Measurements from ENCODE around the gene TMEM151B.
A peak's percentile ranks its signal among the peaks of the same experiment; 100 is the strongest.

Gene TMEM151B

GRCh38 chr6:44233567-44234100, 36.6 kb upstream of the TMEM151B start:
- DNase-seq, result peak; percentile 36

- no peak for DNase-seq
These were observed 35.9 kb upstream of the TMEM151B start for GRCh38 chr6:44234101-44235025.

- DNase-seq, result no peak
These were observed 35.0 kb upstream of the TMEM151B start for GRCh38 chr6:44235269-44235668.

- DNase-seq, result no peak
These were observed 34.2 kb upstream of the TMEM151B start for GRCh38 chr6:44235891-44236516.

GRCh38 chr6:44237021-44237812, 33.0 kb upstream of the TMEM151B start:
- DNase-seq, result peak; percentile 61

- peak; percentile 19 for DNase-seq
These were observed 32.3 kb upstream of the TMEM151B start for GRCh38 chr6:44237813-44238433.

DNA sequence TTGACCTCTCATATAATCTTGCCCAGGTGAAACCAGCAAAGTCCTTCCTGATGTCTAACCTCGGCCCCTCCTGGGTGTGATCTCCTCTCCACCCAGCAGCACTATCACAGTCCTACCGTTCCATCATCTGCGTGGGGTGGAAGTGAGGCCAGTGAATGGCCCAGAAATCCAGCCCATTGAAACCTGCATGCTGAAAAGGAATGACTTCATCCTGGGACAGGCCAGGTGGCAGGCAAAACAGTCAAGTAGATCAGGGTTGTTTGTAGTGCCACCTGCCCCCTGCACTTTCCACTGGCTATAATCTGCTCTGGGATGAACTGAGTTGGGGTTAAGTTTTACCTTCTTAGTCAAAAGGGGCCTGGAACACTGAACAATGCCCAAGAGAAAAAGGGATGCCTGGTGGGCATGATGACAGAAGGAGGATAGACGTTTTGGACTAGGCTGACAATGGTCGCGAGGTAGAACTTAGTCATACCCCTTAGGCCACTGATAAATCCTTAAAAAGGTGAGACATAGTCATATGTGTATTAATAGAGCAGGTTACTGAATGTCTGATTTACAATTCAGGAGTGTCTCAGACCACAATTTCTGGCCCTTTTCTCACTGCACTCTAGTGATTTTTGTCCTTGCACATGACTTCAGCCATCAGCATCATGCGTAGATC, 31.4 kb upstream of the TMEM151B start:
- no peak for DNase-seq

- no peak for DNase-seq
These were observed 26.9 kb upstream of the TMEM151B start for GRCh38 chr6:44243345-44243744.

DNA sequence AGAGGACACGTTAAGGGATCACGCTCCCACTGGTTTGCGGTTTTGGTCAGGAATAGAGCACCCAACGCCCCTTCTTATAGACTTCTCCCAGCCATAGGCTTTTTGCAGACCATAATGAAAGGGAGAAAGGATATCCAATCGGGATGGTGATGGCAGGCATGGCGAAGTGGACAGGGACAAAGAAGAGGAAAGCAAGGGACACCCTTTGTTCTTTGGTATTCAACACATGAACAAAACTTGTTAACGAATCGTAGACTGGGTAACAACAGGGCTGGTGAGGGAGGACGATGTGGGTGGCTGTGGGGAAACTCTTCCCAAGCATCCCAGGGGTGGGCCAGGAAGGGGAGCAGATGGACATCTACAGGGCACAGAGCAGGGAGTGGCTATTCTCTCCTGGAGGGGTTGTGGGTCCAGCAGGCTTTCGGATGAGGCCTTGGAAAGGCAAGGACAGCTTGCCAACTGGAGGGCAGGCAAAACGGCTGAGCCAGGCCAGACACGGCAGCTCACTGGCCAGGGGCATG, 24.8 kb upstream of the TMEM151B start:
- no peak for DNase-seq

DNA sequence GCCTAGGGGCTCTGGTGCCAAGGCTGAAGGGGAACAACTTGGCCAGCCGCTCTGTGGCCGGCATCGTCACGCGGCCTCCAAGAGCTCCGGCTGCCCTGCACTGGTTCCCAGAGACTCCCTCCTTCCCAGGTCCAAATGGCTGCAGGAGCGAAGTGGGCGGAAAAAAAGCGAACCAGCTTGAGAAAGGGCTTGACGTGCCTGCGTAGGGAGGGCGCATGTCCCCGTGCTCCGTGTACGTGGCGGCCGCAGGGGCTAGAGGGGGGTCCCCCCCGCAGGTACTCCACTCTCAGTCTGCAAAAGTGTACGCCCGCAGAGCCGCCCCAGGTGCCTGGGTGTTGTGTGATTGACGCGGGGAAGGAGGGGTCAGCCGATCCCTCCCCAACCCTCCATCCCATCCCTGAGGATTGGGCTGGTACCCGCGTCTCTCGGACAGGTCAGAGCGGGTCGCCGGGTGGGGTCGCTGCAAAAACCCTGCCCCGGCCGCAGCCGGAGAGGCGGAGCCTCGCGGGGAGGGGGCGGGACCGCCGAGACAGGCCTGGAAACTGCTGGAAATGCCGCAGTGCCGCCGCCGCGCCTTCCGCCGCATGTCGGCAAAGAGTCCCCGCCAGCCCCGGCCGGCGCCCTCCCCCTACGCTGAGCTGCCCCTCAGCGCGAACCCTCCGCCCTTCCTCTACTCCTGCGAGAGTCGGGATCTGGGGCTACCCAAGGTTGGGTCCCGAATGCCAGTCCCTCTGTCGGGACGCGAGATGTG, 24.2 kb upstream of the TMEM151B start:
- DNase-seq, result no peak

DNA sequence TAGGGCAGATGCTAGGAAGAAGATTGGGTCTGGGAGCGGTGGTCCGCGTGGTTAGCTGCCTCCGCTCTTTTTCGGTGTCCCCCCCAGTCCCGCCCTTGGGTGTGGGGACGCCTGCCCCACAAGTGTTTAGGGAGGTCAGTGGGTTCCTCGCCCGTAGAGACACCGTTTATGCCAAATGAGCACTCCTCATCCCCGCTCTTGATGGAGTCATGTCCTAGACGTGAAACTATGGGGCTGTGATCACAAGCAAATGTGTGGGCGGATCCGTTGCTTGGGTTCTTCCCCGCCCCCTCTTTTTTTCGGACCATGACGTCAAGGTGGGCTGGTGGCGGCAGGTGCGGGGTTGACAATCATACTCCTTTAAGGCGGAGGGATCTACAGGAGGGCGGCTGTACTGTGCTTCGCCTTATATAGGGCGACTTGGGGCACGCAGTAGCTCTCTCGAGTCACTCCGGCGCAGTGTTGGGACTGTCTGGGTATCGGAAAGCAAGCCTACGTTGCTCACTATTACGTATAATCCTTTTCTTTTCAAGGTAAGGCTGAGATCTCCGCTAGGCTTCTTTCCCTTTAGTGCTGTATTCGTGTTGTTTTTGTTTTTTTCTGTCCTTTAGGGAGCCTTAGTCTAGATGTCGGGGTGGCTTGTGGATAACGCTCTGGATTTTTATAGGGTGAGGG, 23.4 kb upstream of the TMEM151B start, which contains the start of gene HSP90AB1:
HSP90AB1 (plus strand) TSS at position 439 of the 675 bp plus-strand sequence. CDS start 1,529 bp downstream, outside the sequence.
- DNase-seq, result peak; percentile 86

- peak; percentile 21 for DNase-seq
These were observed 22.6 kb upstream of the TMEM151B start for GRCh38 chr6:44247338-44248302.

DNA sequence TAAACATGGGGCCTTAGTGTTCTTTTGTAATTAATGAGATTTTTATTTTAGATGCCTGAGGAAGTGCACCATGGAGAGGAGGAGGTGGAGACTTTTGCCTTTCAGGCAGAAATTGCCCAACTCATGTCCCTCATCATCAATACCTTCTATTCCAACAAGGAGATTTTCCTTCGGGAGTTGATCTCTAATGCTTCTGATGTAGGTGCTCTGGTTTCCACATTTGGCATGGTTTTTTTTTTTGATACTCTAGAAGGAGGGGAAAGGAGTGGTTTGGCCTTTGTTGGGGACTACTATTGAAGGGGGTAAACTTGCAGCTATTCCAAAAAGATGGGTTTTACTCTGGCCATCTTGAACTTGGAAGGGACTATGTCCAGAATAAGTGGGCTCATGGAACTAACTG, 21.7 kb upstream of the TMEM151B start:
- no peak for DNase-seq

DNA sequence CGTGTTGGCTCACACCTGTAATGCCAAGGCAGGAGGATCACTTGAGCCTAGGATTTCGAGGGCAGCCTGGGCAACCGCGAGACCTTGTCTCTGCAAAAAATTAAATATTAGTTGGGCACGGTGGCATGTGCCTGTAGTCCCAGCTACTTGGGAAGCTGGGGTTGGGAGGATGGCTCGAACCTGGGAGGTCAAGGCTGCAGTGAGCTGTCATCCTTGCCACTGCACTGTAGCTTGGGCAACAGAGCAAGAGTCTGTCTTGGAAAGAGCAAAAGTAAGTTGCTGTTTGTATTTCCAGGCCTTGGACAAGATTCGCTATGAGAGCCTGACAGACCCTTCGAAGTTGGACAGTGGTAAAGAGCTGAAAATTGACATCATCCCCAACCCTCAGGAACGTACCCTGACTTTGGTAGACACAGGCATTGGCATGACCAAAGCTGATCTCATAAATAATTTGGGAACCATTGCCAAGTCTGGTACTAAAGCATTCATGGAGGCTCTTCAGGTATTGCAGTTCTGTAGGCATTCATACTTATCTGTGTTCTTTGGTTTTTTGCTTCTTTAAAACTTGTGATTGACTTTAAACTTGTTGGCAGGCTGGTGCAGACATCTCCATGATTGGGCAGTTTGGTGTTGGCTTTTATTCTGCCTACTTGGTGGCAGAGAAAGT, 21.0 kb upstream of the TMEM151B start:
- no peak for DNase-seq

DNA sequence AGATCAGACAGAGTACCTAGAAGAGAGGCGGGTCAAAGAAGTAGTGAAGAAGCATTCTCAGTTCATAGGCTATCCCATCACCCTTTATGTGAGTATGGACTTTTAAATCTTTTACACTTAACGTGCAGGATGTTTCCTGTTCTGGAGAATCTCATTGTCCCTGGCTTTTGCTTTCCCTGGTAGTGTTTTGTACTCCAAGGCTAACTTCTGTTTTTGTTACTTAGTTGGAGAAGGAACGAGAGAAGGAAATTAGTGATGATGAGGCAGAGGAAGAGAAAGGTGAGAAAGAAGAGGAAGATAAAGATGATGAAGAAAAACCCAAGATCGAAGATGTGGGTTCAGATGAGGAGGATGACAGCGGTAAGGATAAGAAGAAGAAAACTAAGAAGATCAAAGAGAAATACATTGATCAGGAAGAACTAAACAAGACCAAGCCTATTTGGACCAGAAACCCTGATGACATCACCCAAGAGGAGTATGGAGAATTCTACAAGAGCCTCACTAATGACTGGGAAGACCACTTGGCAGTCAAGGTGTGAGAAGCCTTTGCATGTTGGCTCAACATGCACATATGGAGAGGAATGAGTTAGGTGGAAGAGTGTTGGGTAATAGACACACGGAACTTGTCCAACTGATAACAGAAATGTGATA, 20.1 kb upstream of the TMEM151B start:
- DNase-seq, result no peak

GRCh38 chr6:44250718-44251123, 19.5 kb upstream of the TMEM151B start:
- no peak for DNase-seq

DNA sequence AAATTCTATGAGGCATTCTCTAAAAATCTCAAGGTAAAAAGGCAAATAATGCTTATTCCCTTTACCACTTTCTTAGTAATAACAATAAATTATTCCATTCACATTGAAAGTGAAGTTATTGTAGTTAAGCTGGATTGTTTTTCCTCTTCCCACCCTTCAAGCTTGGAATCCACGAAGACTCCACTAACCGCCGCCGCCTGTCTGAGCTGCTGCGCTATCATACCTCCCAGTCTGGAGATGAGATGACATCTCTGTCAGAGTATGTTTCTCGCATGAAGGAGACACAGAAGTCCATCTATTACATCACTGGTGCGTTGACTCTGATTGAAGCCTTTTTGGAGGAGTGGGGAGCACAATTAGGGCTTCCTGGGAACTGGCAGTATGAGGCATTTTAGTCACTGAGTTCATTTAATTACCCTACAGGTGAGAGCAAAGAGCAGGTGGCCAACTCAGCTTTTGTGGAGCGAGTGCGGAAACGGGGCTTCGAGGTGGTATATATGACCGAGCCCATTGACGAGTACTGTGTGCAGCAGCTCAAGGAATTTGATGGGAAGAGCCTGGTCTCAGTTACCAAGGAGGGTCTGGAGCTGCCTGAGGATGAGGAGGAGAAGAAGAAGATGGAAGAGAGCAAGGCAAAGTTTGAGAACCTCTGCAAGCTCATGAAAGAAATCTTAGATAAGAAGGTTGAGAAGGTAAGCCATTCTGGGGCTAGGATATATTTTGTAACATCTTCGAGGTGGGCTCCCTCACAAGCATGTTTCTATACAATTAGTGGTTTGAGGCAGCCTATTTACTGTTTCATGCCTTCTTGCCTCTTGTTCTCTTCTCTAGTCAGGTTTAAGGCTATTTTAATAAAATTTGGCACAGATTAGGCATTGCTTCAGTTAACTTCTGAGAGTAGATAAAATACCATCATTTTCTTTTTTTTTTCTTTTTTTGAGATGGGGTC, 18.4 kb upstream of the TMEM151B start:
- no peak for DNase-seq

Measured in GF-D8 (cell line).